CD1c-positive myeloid dendritic cell (primary cell): ENCODE data around the gene TRPM3.

Source experiments
- DNase-seq: peaks from one replicate; pipeline ENCODE4 v3.0.0-alpha.2; 2016; ENCODE audit errors: extremely low spot score

TRPM3 gene

GRCh38 chr9:70580606-70581195 lies 540.7 kb downstream of the TRPM3 start:
- peak; percentile 48 for DNase-seq

DNA sequence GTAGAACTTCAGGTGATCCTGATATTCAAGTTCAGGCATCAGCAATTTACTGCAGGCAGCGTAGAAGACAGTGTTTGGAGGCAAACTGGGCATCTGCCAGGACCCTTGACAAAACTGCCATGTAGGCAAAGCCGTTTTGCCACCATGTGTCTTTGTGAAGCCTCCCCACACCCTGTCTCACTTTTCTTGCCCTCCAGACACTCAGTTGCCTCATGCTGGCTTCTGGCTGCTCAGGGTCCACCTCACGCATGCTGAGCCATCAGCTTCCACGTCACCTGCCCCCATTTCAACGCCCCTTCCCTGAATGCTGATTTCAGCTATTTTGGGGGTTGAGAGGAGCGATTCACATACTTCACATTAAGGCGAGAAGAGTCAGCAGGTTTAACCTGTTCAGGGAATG lies 541.7 kb downstream of the TRPM3 start:
- DNase-seq = no peak

GRCh38 chr9:70578720-70579119 lies 542.7 kb downstream of the TRPM3 start:
- no peak for DNase-seq

DNA sequence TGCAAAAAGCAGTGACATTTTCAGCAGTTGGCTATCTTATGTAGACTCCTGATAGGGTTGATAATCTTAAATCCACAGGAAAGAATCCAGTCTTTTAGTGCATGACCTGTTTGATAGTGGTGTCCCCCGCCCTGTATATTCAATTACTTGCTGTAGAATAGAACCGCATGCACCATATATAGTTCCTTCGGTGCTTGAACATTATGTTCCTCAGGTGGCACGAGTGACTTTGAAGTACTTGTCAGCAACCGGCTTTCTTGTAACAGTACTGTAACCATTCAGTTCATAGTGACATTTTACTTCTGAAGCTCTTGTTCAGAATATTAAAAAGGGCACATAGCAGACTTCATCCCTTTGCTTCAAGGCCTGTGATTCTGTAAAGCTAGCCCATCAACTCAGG lies 543.8 kb downstream of the TRPM3 start:
- DNase-seq = no peak

- DNase-seq = peak; percentile 29
These were observed 545.3 kb downstream of the TRPM3 start for GRCh38 chr9:70576116-70576515.

DNA sequence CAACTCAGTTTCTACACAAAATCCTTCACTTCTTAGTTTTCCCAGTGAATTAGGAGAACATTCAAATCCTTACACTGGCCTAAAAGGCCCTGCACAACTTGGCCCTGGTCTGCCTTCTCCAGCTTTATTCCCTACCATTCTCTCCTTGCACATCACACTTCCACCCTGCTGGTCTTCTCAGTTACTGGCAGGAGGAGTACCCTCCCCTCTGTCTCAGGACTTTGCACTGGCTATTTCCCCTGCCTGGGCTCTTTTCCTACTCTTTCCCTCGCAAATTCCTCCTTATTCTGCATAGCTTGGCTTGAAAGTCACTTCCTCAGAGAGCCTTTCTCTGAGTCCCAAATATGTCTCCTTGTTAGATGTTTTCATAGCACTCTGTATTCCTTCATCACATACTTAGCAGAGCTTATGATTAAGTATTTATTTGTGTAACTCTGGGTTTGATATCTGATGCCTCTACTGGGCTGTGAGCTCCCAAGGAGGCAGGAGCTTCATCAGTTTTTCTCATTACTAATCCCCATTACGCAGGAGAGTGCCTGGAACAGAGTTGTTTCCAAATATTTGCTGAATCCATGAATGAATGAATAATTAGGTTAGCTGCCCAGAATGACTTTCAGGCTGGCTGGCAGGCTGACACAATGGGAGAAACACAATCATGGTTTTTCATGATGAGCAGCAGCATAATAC lies 547.1 kb downstream of the TRPM3 start:
- DNase-seq = no peak

DNA sequence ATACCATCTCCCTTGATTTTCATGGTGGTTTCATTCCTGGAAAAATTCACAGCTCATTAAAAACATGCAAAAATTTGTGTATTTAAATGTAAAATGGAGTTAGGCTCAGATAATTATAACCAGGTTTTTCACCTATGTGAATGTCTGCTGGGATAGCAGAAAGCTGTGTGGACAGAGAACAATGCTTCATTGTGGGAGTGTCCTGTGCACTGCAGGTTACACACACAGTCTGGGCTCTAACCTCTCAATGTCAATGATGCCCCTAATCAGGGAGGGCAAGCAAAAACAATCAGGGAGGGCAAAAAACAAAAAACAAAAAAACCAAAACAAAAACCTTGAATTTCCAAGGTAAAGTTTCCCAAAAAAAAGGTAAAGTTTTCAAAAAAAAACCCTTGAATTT lies 548.1 kb downstream of the TRPM3 start:
- DNase-seq = no peak

DNA sequence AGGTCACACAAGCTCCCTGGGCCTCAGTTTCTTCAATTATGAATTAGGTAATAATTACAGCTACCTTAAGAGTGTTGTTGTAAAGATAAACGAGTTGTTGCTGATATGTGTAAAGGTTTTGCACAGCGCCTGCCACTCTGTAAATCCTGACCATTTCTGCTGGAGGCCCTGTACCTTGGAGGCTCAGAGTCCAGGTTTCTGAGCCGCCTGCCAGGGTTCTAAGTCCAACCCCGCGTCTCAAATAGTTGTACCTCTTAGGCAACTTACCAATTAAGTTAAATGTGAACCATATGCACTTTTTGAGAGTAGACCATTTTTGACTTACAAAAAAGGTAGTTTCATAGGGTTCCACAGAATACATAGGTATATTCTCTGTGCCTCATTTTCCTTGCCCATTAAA lies 550.2 kb downstream of the TRPM3 start:
- no peak for DNase-seq

DNA sequence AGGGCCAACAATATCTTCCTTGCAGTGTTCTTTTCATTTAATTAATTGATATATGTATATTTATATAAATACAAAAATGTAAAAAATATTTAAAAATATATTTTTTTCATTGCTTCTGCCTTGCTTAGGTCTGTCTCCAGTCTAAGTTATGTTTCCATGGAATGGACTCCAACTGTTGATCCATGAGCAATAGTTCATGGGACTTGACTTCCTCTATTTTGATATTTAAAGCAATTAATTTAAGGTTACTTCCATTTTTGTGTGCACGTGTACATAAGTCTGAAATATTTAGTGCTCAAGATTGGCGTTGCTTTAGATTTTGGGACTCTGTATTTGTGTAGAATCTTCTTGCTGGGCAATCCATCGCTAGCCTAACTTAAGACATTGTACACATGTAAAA lies 551.6 kb downstream of the TRPM3 start:
- peak; percentile 65 for DNase-seq

- peak; percentile 68 for DNase-seq
These were observed 552.2 kb downstream of the TRPM3 start for GRCh38 chr9:70569070-70569772.

DNA sequence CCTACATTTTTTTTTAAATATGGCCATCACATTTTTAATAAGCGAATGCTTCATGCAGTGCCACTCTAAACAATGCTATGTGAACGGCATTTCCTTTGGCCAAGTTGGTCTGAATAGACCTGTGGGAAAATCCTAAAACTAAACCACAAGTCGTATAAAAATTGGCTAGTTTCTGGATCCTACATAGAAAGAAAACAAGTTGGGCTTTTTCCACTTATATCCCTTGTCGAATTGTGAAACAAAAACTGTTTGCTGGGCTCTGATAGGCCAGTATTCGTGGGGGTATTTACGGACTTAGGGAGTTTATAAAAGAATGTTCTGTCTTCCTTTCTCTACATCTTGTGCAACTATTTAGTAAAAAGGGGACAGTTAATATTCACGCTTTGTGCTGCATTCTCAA lies 553.9 kb downstream of the TRPM3 start:
- no peak for DNase-seq

DNA sequence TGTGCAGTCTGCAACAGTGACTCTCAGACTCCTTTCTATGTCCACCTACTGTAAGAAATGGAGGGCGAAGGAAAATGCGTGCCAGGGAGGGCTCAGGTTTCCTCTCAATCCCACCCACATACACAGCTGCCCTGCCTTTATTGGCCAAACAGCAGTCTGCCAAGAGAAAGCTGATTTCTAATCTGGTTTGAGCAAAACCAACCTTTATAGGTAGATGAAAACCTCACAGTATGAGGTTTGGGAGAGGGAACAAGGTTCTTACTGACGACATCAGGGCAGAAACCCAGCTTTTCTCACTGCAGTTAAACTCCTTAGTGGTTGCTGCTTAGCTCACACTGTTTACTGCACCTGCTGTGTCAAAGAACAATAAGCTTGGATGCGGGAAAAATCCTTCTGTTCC lies 554.7 kb downstream of the TRPM3 start:
- DNase-seq = no peak

GRCh38 chr9:70566066-70566465 lies 555.4 kb downstream of the TRPM3 start:
- no peak for DNase-seq

DNA sequence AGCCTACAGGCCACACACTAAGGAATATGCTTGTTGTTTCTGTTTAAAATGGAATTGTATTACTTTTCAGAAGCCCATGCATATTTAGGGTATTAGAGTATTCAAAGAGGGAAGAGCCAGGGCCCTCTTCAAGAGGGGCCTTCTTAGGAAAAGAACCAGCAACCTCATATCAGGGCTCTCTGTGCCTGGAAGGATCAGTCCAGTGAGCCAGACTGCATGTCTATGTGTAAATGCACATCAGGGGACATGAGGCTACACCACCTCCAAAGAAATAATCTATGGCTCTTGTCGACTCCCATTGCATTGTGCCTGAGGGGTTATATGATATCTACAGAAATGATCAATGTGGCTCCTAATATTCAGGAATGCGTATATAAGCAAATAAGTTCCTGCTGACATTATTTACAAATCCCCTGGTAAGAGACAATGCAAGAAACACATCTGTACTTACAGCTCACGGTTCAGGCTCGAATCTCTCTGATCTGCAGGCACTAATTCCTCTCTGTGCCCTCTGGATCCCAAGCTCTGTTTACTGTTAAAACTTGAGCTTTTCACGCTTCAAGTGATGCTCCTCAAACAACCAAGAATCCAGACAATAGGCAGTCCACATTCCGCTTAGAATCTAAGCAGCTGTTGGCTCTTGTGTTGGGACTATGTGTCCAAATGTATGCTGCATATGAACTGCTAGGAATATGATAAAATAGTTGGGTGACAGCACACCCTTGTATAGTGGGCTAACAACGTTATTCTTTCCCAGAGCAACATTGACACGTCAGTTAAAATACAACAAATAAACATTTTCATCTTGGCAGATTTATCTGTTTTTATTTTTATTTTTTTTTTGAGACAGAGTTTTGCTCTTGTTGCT lies 556.7 kb downstream of the TRPM3 start:
- DNase-seq = no peak

- peak; percentile 93 for DNase-seq
These were observed 557.8 kb downstream of the TRPM3 start for GRCh38 chr9:70563431-70564204.

- DNase-seq = no peak
These were observed 558.4 kb downstream of the TRPM3 start for GRCh38 chr9:70563010-70563409.

DNA sequence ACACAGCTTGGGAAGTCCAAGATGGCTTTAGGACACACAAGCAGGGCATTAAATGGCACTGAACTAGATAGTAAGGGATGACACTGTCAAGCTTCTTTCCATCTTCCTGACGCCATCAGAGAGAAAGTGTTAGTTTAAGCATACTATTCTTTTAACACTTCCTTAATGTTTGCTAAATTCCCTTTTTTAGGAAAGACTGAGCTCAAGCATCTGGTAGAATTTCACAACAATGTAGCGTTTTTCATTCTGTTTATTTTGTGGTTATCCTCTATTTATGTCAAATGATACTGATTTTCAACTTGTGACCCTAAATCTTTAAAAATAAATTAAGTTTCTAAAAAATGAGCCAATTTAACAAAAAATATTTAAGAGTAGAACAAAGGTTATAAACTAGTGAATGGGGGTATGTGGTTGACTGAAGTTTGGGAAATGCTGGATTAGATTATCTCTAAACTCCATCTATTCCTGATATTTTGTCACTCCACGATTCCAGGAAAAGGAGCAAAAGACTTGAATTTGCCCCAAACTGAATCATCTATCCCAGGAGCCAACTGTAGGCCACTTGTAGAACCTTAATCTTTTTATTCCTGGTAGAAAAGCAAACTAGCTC lies 559.5 kb downstream of the TRPM3 start:
- peak; percentile 41 for DNase-seq

GRCh38 chr9:70561111-70561510 lies 560.3 kb downstream of the TRPM3 start:
- no peak for DNase-seq

GRCh38 chr9:70559102-70559501 lies 562.3 kb downstream of the TRPM3 start:
- no peak for DNase-seq

DNA sequence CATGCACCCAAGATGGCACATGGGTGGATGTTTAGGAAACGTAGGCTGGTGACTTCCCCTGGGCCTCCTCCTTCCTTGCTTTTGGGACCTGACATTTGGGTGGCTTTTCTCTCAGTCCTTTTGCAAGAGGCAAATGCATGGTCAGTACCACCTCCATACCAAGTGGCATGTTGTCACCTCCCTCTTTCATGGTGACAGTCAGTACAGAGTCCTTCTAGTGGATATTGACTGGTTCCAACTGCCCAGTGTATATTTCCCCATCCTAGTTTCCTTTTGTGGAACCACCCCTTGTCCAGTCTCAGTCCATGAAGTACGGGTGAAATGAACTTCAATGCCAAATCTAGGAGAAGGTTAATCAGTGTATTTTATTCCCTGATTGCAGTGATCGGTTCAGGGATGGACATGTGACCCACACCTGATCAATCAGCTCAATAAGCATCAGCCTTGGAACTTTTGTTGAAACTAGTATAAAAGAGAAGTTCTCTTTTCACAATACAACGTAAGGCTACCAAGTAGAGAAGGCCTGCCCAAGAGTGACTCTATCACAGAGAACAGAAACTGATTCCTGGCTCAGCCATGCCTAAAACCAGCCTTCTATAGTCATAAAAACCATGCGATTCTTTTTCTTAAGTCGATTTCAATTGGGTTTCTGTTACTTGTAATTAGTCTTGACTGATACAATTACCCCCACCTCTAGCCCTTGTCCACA lies 563.6 kb downstream of the TRPM3 start:
- peak; percentile 70 for DNase-seq
